H1 (cell line): ENCODE results near the gene DGCR8. TPM values are rescaled to one million over a fixed set of nuclear protein-coding genes. Genes with fewer than 3 reads are reported as not detected.

ENCODE experiments used
- CTCF ChIA-PET: fragments of 300-600 bp; sonication (Branson Sonifier 250); formaldehyde crosslinking; loops from one replicate; lab custom pipeline; 2021; ENCODE audit not compliant: partially characterized antibody; lab: Charles Lee
- POLR2A ChIA-PET: fragments of 300-600 bp; sonication (Branson Sonifier 250); formaldehyde crosslinking; loops from one replicate; lab custom pipeline; 2021; ENCODE audit warnings: inconsistent platforms; ENCODE audit not compliant: partially characterized antibody; lab: Charles Lee
- DNase-seq, 2 experiments: peaks; one replicate each; pipeline versions ENCODE4 v3.0.0 to v3.0.0-alpha.2; 2010 to 2022; ENCODE audit warnings: low spot score in 2 of 2, low read depth in 1 of 2, mixed read lengths in 1 of 2
- FAIRE-seq: peaks from 2 replicates; lab custom pipeline; 2011; peaks lifted over from hg19 to GRCh38; lab: Jason Lieb, UNC
- H2AFZ ChIP-seq: 2 replicates; pipeline ENCODE4 v1.8.1; 2012; ENCODE audit warnings: low read length, inconsistent platforms
- H2AK5ac ChIP-seq: 2 replicates; pipeline ENCODE4 v1.6.1; 2013; ENCODE audit warnings: low read depth, low read length
- H2BK120ac ChIP-seq: replicated peaks from 2 replicates; pipeline ENCODE3; 2013; ENCODE audit warnings: low read depth, low read length, inconsistent platforms
- H2BK12ac ChIP-seq: 2 replicates; pipeline ENCODE4 v1.6.1; 2013; ENCODE audit warnings: low read depth, low read length
- H2BK15ac ChIP-seq: 2 replicates; pipeline ENCODE4 v1.6.1; 2013; ENCODE audit warnings: low read length
- H2BK20ac ChIP-seq: 2 replicates; pipeline ENCODE4 v1.6.1; 2013; ENCODE audit warnings: low read length
- H2BK5ac ChIP-seq: 2 replicates; pipeline ENCODE4 v1.6.1; 2013; ENCODE audit warnings: low read depth, low read length
- H3K14ac ChIP-seq: 2 replicates; pipeline ENCODE4 v1.6.1; 2013; ENCODE audit warnings: inconsistent platforms; ENCODE audit not compliant: insufficient read length
- H3K18ac ChIP-seq: 2 replicates; pipeline ENCODE4 v1.6.1; 2013; ENCODE audit warnings: low read length; ENCODE audit errors: extremely low read depth
- H3K23ac ChIP-seq: 2 replicates; pipeline ENCODE4 v1.6.1; 2013; ENCODE audit warnings: inconsistent platforms; ENCODE audit not compliant: insufficient read length
- H3K23me2 ChIP-seq: 2 replicates; pipeline ENCODE4 v1.6.1; 2013; ENCODE audit warnings: low read depth, low read length
- H3K27ac ChIP-seq: 2 replicates; pipeline ENCODE4 v1.6.1; 2011; ENCODE audit warnings: low read depth, low read length, inconsistent platforms
- H3K27me3 ChIP-seq, 4 experiments: replicated peaks in 1 of 4; 1 replicate in 1 of 4; 2 replicates in 3 of 4; pipeline versions ENCODE4 v1.6.1 to v1.8.1; 2011 to 2013; ENCODE audit warnings: low read length in 3 of 4, mild to moderate bottlenecking in 3 of 4, inconsistent platforms in 2 of 4, mixed read lengths in 2 of 4, moderate library complexity in 1 of 4; ENCODE audit not compliant: control insufficient read depth in 3 of 4, insufficient read depth in 3 of 4; ENCODE audit errors: extremely low read depth in 1 of 4
- H3K36me3 ChIP-seq, 4 experiments: 2 replicates each; pipeline versions ENCODE4 v1.6.1 to v1.8.1; 2011 to 2013; ENCODE audit warnings: mild to moderate bottlenecking in 4 of 4, low read length in 3 of 4, moderate library complexity in 2 of 4, control low read depth in 1 of 4, inconsistent platforms in 1 of 4; ENCODE audit not compliant: insufficient read depth in 4 of 4, control insufficient read depth in 2 of 4
- H3K4ac ChIP-seq: replicated peaks from 2 replicates; pipeline ENCODE3; 2013; ENCODE audit warnings: low read length, low read depth, mixed read lengths, inconsistent platforms; ENCODE audit not compliant: insufficient read length
- H3K4me1 ChIP-seq, 4 experiments: replicated peaks in 1 of 4; 1 replicate in 1 of 4; 2 replicates in 3 of 4; pipeline versions ENCODE4 v1.6.1 to v1.8.1; 2011 to 2013; ENCODE audit warnings: low read length in 3 of 4, inconsistent platforms in 2 of 4, mixed read lengths in 1 of 4; ENCODE audit not compliant: insufficient read depth in 4 of 4, control insufficient read depth in 3 of 4
- H3K4me2 ChIP-seq, 2 experiments: 2 replicates each; pipeline versions ENCODE4 v1.6.1 to v1.8.1; 2011 to 2013; ENCODE audit warnings: low read depth in 2 of 2, low read length in 2 of 2, control low read depth in 1 of 2, inconsistent platforms in 1 of 2, mild to moderate bottlenecking in 1 of 2; ENCODE audit not compliant: insufficient read depth in 1 of 2
- H3K4me3 ChIP-seq, 4 experiments: fragments of 200-600, 300-600 bp in 1 of 4; sonication (generic), shearing (Covaris generic), sonication (Bioruptor Twin) in 1 of 4; 2 replicates each; pipeline versions ENCODE4 v1.5.1 to v1.8.1; 2011 to 2016; ENCODE audit warnings: low read length in 4 of 4, low read depth in 3 of 4, control low read depth in 2 of 4, inconsistent platforms in 2 of 4, mild to moderate bottlenecking in 2 of 4, mixed read lengths in 1 of 4, moderate library complexity in 1 of 4; ENCODE audit not compliant: insufficient read depth in 2 of 4; ENCODE audit errors: extremely low read depth in 1 of 4
- H3K56ac ChIP-seq: replicated peaks from 2 replicates; pipeline ENCODE3; 2013; ENCODE audit warnings: low read depth, mild to moderate bottlenecking, mixed read lengths, low read length, inconsistent platforms; ENCODE audit not compliant: insufficient read length
- H3K79me1 ChIP-seq: 2 replicates; pipeline ENCODE4 v1.6.1; 2013; ENCODE audit warnings: low read depth, low read length, control low read depth
- H3K79me2 ChIP-seq, 2 experiments: 2 replicates each; pipeline versions ENCODE4 v1.6.1 to v1.8.1; 2012 to 2013; ENCODE audit warnings: low read length in 2 of 2, mild to moderate bottlenecking in 2 of 2, inconsistent platforms in 1 of 2; ENCODE audit not compliant: insufficient read depth in 2 of 2, control insufficient read depth in 1 of 2
- H3K9ac ChIP-seq, 4 experiments: replicated peaks in 1 of 4; 1 replicate in 1 of 4; 2 replicates in 3 of 4; pipeline versions ENCODE4 v1.6.1 to v1.8.1; 2011 to 2013; ENCODE audit warnings: low read depth in 3 of 4, low read length in 3 of 4, control low read depth in 2 of 4, mild to moderate bottlenecking in 2 of 4, moderate library complexity in 2 of 4, inconsistent platforms in 1 of 4; ENCODE audit errors: extremely low read depth in 1 of 4
- H3K9me3 ChIP-seq, 2 experiments: 2 replicates each; pipeline versions ENCODE4 v1.6.1 to v1.8.1; 2012 to 2013; ENCODE audit warnings: mild to moderate bottlenecking in 2 of 2, moderate library complexity in 2 of 2, control low read depth in 1 of 2, inconsistent platforms in 1 of 2, low read depth in 1 of 2, low read length in 1 of 2, mixed read lengths in 1 of 2; ENCODE audit not compliant: insufficient read depth in 2 of 2
- H4K20me1 ChIP-seq, 2 experiments: replicated peaks in 1 of 2; 2 replicates each; pipeline versions ENCODE3 to v1.8.1; 2011 to 2013; ENCODE audit warnings: inconsistent platforms in 2 of 2, low read length in 2 of 2, mild to moderate bottlenecking in 1 of 2; ENCODE audit not compliant: insufficient read depth in 2 of 2, control insufficient read depth in 1 of 2
- H4K5ac ChIP-seq: 2 replicates; pipeline ENCODE4 v1.6.1; 2013; ENCODE audit warnings: low read length, low read depth, mixed read lengths, inconsistent platforms; ENCODE audit not compliant: insufficient read length
- H4K8ac ChIP-seq: 2 replicates; pipeline ENCODE4 v1.8.0; 2013; ENCODE audit warnings: mild to moderate bottlenecking, moderate library complexity, low read length, inconsistent platforms; ENCODE audit not compliant: insufficient read depth; ENCODE audit errors: extremely low read depth
- H4K91ac ChIP-seq: replicated peaks from 2 replicates; pipeline ENCODE3; 2013; ENCODE audit warnings: low read length, mixed read lengths, inconsistent platforms; ENCODE audit not compliant: insufficient read length
- BCL11A ChIP-seq, 2 experiments: IDR thresholded peaks; one replicate each; pipeline ENCODE4 v1.6.1; 2011; ENCODE audit warnings: low read depth in 2 of 2, low read length in 2 of 2, mild to moderate bottlenecking in 2 of 2
- CEBPB ChIP-seq: IDR thresholded peaks from 2 replicates; pipeline ENCODE4 v1.6.1; 2012; ENCODE audit warnings: low read depth, low read length
- EP300 ChIP-seq, 2 experiments: IDR thresholded peaks; 1 replicate in 1 of 2; 2 replicates in 1 of 2; pipeline ENCODE4 v1.6.1; 2011 to 2012; ENCODE audit warnings: low read depth in 2 of 2, low read length in 2 of 2, mild to moderate bottlenecking in 2 of 2, borderline replicate concordance in 1 of 2, inconsistent platforms in 1 of 2, moderate library complexity in 1 of 2
- FOSL1 ChIP-seq: IDR thresholded peaks from 2 replicates; pipeline ENCODE4 v1.6.1; 2011; ENCODE audit warnings: mild to moderate bottlenecking, low read depth, low read length, moderate library complexity; ENCODE audit not compliant: insufficient read depth
- HDAC2 ChIP-seq, 2 experiments: fragments of 300-600 bp in 1 of 2; sonication (generic) in 1 of 2; IDR thresholded peaks; 2 replicates each; pipeline ENCODE4 v1.6.1; 2011 to 2012; ENCODE audit warnings: low read depth in 2 of 2, low read length in 2 of 2, mild to moderate bottlenecking in 2 of 2, moderate library complexity in 2 of 2, borderline replicate concordance in 1 of 2, inconsistent platforms in 1 of 2
- POLR2AphosphoS5 ChIP-seq: IDR thresholded peaks from 2 replicates; pipeline ENCODE4 v1.6.1; 2011; ENCODE audit warnings: low read depth, low read length
- TAF7 ChIP-seq: optimal IDR thresholded peaks from 2 replicates; pipeline ENCODE3; 2011; ENCODE audit warnings: low read depth, mild to moderate bottlenecking, inconsistent platforms, low read length, moderate library complexity, borderline replicate concordance
- WGBS, 2 experiments: shearing (Covaris generic) in 1 of 2; methylation state at CpG; one replicate each; pipeline versions ENCODE4 v1.1.6 to v1.1.7; 2013 to 2015; ENCODE audit warnings: low lambda C conversion rate in 2 of 2, mixed read lengths in 2 of 2, inconsistent platforms in 1 of 2, low coverage in 1 of 2, missing lambda C conversion rate in 1 of 2; ENCODE audit not compliant: insufficient replicate concordance in 2 of 2, insufficient coverage in 1 of 2, insufficient read length in 1 of 2; ENCODE audit errors: extremely low coverage in 1 of 2, missing lambda C conversion rate in 1 of 2; 5-methylcytosine and 5-hydroxymethylcytosine counted together
- polyA plus RNA-seq, 7 experiments: library from polyadenylated mRNA; depleted of rRNA in 3 of 7; stranded (reverse) in 5 of 7; unstranded in 2 of 7; fragments of >200 nt in 5 of 7; fragments of 200-250 nt in 2 of 7; gene quantifications; 1 replicate in 5 of 7; 2 replicates in 1 of 7; 4 replicates in 1 of 7; pipeline versions ENCODE4 v1.2.1 to v1.2.3, GENCODE V29; 2011 to 2013; ENCODE audit warnings: missing spikeins in 2 of 7, mixed read lengths in 2 of 7
- total RNA-seq: library from RNA; stranded (reverse); fragmentation: NEBNext Ultra II Directional; extraction: Animal tissue kit (Norgen Biotek cat#: 25700); gene quantifications from 2 replicates; pipeline ENCODE4 v1.2.1, GENCODE V29; 2021

The DGCR8 gene
- total and polyA plus RNA-seq, 2 of the 8 experiments (the other 6 are each of a cell fraction or from before 2014, with no cell fraction given) = 23.7 to 43.7 TPM

- Histone ChIP-seq H2BK20ac (no peak overlapping the region), H3K23ac (no peak overlapping the region), H4K8ac (no peak overlapping the region; the same call in 1 of the 2 replicates), H3K79me2 (no peaks in the 10 kb centered on the region), H3K4me3 (no peak overlapping the region), H3K27ac (no peak overlapping the region), H2BK120ac (no peak overlapping the region), H3K9me3 (no peaks in the 10 kb centered on the region), H3K27me3 (no peaks in the 10 kb centered on the region), H2AK5ac (no peak overlapping the region), H2BK15ac (no peak overlapping the region), H3K4me2 (no peak overlapping the region), H2BK5ac (no peak overlapping the region), H3K14ac (no peak overlapping the region), H4K5ac (no peak overlapping the region), H3K9ac (no peak overlapping the region), H3K4ac (no peak overlapping the region), H3K23me2 (no peaks in the 10 kb centered on the region), H3K18ac (no peak overlapping the region), H2BK12ac (no peak overlapping the region), H3K4me1 (no peaks in the 10 kb centered on the region), H4K91ac (no peak overlapping the region), H3K56ac (no peak overlapping the region), H2AFZ (no peak overlapping the region), H3K79me1 (peaks cover 6% of the 10 kb centered on the region), H3K36me3 (peaks cover 0 to 6% (median 2%) of the 10 kb centered on the region in 4 experiments; a peak in 1 of 8 replicates), H4K20me1 (peaks cover 2 to 18% of the 10 kb centered on the region in 2 experiments)
- POLR2A ChIA-PET = interaction anchor here (2.0 to 10.1 kb wide), 3 partner anchors 16 to 24 kb away, joined by 11 to 104 read pairs (median 14); partner anchors contain the start of gene TRMT2A
- WGBS, 2 experiments = 94% methylated on average over 36 of the region's 65 CpGs; no CpG with 5 or more reads in 1 of the 2 experiments
- DNase-seq (no peak), FAIRE-seq (no peak)
- CTCF ChIA-PET = interaction anchor here (0.7 to 1.1 kb wide), 2 partner anchors 12 to 60 kb away, joined by 3 read pairs; no protein-coding TSS in a partner anchor
- TF ChIP-seq HDAC2 (IDR thresholded peaks at IDR 0.05; ENCODE audit: borderline replicate concordance in 1 of 2, low read depth in 2 of 2, low read length in 2 of 2) (no peak), FOSL1 (no peak), TAF7 (no peak), EP300 (IDR thresholded peaks at IDR 0.05; ENCODE audit: borderline replicate concordance in 1 of 2, low read depth in 2 of 2, low read length in 2 of 2) (no peak), POLR2AphosphoS5 (no peak), BCL11A (IDR thresholded peaks at IDR 0.05; ENCODE audit: low read depth in 2 of 2, low read length in 2 of 2) (no peak), CEBPB (no peak)
These were observed 62.9 kb downstream of the DGCR8 start for GRCh38 chr22:20142711-20143621.
